A673 (cell line): ENCODE measurements around the gene EEF1A2. TPM values are rescaled to one million over a fixed set of nuclear protein-coding genes. Genes with fewer than 3 reads are reported as not detected.

Source experiments
- BruUV-seq: library from RNA; stranded (reverse); fragments of 400-500 nt; replicated peaks from 2 replicates; lab custom pipeline; 2021; lab: Mats Ljungman, UMichigan
- CTCF ChIA-PET: fragments of 300-600 bp; sonication (Branson Sonifier 250); formaldehyde crosslinking; loops from one replicate; lab custom pipeline; 2022; ENCODE audit warnings: antibody characterized with exemption; lab: Charles Lee
- POLR2A ChIA-PET: fragments of 300-600 bp; sonication (Branson Sonifier 250); formaldehyde crosslinking; loops from one replicate; lab custom pipeline; 2022; ENCODE audit warnings: antibody characterized with exemption; ENCODE audit not compliant: low non-redundant PET; lab: Charles Lee
- DNase-seq: peaks from one replicate; pipeline ENCODE4 v3.0.0-alpha.2; 2015; ENCODE audit warnings: low spot score
- H3K27ac ChIP-seq: fragments of 200-600 bp; sonication (generic); 2 replicates; pipeline ENCODE4 v1.5.1; 2016; ENCODE audit warnings: mixed run types, low read depth, mild to moderate bottlenecking, mixed read lengths, antibody characterized with exemption, low read length; ENCODE audit not compliant: poor library complexity, severe bottlenecking
- H3K27me3 ChIP-seq: fragments of 200-600 bp; sonication (generic); replicated peaks from 2 replicates; pipeline ENCODE4 v1.6.1; 2017; ENCODE audit warnings: mixed run types, low read depth, mild to moderate bottlenecking, mixed read lengths, antibody characterized with exemption, low read length; ENCODE audit not compliant: insufficient read depth, poor library complexity
- H3K36me3 ChIP-seq: fragments of 200-600 bp; sonication (generic); 2 replicates; pipeline ENCODE4 v1.6.1; 2016; ENCODE audit warnings: mixed run types, mild to moderate bottlenecking, mixed read lengths, antibody characterized with exemption, low read length; ENCODE audit not compliant: insufficient read depth, poor library complexity, severe bottlenecking
- H3K4me1 ChIP-seq: fragments of 200-600 bp; sonication (generic); 2 replicates; pipeline ENCODE4 v1.6.1; 2017; ENCODE audit warnings: mixed run types, mild to moderate bottlenecking, mixed read lengths, antibody characterized with exemption, low read length; ENCODE audit not compliant: insufficient read depth, poor library complexity, severe bottlenecking
- H3K4me3 ChIP-seq: fragments of 200-600 bp; sonication (generic); 2 replicates; pipeline ENCODE4 v1.5.1; 2016; ENCODE audit warnings: low read depth, mixed run types, mild to moderate bottlenecking, mixed read lengths, low read length; ENCODE audit not compliant: poor library complexity, severe bottlenecking
- H3K9me3 ChIP-seq: fragments of 200-600 bp; sonication (generic); 2 replicates; pipeline ENCODE4 v1.6.1; 2016; ENCODE audit warnings: mixed run types, low read depth, mild to moderate bottlenecking, mixed read lengths, antibody characterized with exemption, low read length; ENCODE audit not compliant: poor library complexity, severe bottlenecking
- CTCF ChIP-seq: fragments of 300-800, 200-600 bp; sonication (generic); conservative IDR thresholded peaks from 2 replicates; pipeline ENCODE4 v1.5.1; 2017; ENCODE audit warnings: low read depth, mild to moderate bottlenecking, antibody characterized with exemption, low read length, moderate library complexity, mixed read lengths
- EZH2 ChIP-seq: fragments of 200-600 bp; sonication (generic); IDR thresholded peaks from 2 replicates; pipeline ENCODE4 v1.6.1; 2017; ENCODE audit warnings: borderline replicate concordance, low read depth, mild to moderate bottlenecking, mixed read lengths, antibody characterized with exemption, low read length; ENCODE audit not compliant: poor library complexity, severe bottlenecking
- intact Hi-C: fragments of 100-400 bp; cut with micrococcal nuclease; formaldehyde crosslinking; loops from one replicate; pipeline ENCODE4 v1.10.0; 2022; ENCODE audit not compliant: unreplicated experiment
- total RNA-seq: library from RNA; stranded (reverse); gene quantifications from 2 replicates; pipeline ENCODE4 v1.2.3, GENCODE V29; 2021

EEF1A2 gene
- total RNA-seq, 1 experiment from 2014 or later: 7.5 TPM

GRCh38 chr20:63499338-63499969 is 571 bp upstream of the EEF1A2 start:
- ChIA-PET CTCF (no interaction called here), POLR2A (no interaction called here)
- intact Hi-C loops: no loop called here
- no peak overlapping the region for H3K27ac ChIP-seq
- H3K27me3 ChIP-seq: peaks cover 5% of the 10 kb centered on the region
- H3K9me3 ChIP-seq: no peaks in the 10 kb centered on the region
- TF ChIP-seq CTCF: no peak
- no peak for TF ChIP-seq EZH2
- H3K4me1 ChIP-seq: peaks cover 8% of the 10 kb centered on the region
- DNase-seq: no peak
- peak overlapping the region; percentile 46 for H3K4me3 ChIP-seq
- no TSS peak for BruUV-seq
- no peaks in the 10 kb centered on the region for H3K36me3 ChIP-seq

GRCh38 chr20:63497946-63498935 is 642 bp downstream of the EEF1A2 start:
- H3K36me3 ChIP-seq: no peaks in the 10 kb centered on the region
- intact Hi-C loops: no loop called here
- peaks cover 8% of the 10 kb centered on the region for H3K4me1 ChIP-seq
- peaks cover 5% of the 10 kb centered on the region for H3K27me3 ChIP-seq
- ChIA-PET CTCF (no interaction called here), POLR2A (no interaction called here)
- BruUV-seq: no TSS peak
- no peak overlapping the region for H3K27ac ChIP-seq
- peak overlapping the region; percentile 46 for H3K4me3 ChIP-seq
- H3K9me3 ChIP-seq: no peaks in the 10 kb centered on the region
- TF ChIP-seq CTCF (no peak), EZH2 (no peak)
- DNase-seq: no peak

GRCh38 chr20:63497138-63497945 is 1.5 kb downstream of the EEF1A2 start:
- CTCF ChIA-PET: interaction anchor here (0.8 kb wide), 1 partner anchor 19 kb away, joined by 3 read pairs; no protein-coding TSS in a partner anchor
- no TSS peak for BruUV-seq

More at GRCh38 chr20:63497138-63497945, 1.5 kb downstream of the EEF1A2 start:
- no peak for DNase-seq
- no peaks in the 10 kb centered on the region for H3K9me3 ChIP-seq
- H3K36me3 ChIP-seq: no peaks in the 10 kb centered on the region
- TF ChIP-seq CTCF: no peak
- no peak for TF ChIP-seq EZH2
- H3K4me1 ChIP-seq: peaks cover 8% of the 10 kb centered on the region
- POLR2A ChIA-PET: no interaction called here
- intact Hi-C loops: no loop called here
- H3K4me3 ChIP-seq: peak overlapping the region; percentile 46
- H3K27me3 ChIP-seq: peaks cover 5% of the 10 kb centered on the region
- H3K27ac ChIP-seq: no peak overlapping the region
